Middle frontal gyrus (tissue), 1 donor: ENCODE measurements around the gene IL17B.

Experiments
- DNase-seq: peaks from one replicate; pipeline ENCODE4 v3.0.0-alpha.2; 2015; ENCODE audit warnings: low spot score; ENCODE audit errors: extremely low spot score

Gene IL17B

DNA sequence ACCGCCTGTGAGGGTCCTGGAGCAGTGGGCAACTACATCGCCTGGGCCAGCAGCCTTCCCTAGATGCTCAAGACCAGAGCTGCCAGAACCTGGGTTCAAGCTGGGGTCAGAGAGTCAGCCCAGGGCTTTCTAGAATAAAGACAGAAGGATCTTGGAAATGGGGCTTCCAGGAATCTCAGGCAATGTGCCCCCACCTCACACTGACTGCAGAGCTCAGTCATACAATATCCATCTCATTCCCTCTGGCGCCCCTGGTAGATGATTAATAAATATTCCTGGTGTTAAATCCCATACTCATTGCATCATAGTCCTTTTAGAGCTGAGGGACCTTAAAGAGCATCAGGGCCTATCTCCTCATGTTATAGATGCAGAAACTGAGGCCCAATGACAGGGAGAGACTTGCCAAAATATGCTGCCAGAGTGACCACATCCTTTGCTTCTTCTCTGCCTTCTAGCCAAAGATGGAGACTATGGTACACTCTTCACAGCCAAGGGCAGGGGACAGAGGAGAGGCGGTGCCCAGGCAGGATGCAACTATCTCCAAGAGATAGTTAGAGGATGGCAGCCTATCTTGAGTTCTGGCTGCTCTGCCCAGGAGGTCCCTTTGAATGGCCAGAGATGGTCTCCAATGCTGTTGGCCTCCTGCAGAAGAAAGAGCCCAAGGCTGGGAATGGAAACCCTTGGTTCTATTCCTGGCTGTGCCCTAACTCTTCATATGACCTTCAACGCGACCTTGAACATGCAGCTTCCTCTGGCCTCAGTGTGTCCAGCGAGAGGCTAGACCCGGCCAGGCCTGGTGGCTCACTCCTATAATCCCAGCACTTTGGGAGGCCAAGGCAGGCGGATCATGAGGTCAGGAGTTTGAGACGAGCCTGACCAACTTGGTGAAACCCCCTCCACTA, 36.2 kb upstream of the IL17B start:
- DNase-seq: no peak

DNA sequence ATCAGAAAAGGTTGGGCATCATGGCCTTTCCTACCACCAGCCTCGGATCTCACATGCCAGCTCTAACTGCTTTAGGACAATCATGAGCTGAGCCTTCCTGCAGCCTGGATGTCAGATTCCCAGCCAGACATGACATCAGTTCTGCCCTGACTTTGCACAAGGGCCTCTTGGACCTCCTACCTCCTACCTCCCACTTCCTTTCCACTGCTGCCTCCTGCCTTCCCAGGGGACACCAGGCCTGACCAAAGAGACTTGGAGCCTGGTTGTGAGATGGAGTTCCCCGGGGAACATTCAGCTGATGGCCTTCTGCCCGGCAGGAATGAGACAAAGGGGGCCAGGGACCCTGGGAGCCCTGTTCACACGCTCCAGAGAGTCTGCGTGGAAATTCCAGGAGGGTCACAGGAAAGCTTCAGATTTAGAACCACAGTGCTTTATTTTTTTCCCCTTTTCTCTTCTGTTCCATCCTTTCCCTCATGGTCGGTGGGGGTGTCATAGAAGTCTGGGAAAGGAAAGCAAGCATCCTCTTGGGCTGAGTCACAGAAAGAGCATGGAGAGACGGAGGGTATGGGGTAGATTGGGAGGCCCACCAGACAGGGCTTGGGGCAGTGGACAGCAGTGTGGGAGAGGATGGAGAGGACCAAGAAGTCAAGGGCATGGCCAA, 35.4 kb upstream of the IL17B start:
- DNase-seq: no peak

DNA sequence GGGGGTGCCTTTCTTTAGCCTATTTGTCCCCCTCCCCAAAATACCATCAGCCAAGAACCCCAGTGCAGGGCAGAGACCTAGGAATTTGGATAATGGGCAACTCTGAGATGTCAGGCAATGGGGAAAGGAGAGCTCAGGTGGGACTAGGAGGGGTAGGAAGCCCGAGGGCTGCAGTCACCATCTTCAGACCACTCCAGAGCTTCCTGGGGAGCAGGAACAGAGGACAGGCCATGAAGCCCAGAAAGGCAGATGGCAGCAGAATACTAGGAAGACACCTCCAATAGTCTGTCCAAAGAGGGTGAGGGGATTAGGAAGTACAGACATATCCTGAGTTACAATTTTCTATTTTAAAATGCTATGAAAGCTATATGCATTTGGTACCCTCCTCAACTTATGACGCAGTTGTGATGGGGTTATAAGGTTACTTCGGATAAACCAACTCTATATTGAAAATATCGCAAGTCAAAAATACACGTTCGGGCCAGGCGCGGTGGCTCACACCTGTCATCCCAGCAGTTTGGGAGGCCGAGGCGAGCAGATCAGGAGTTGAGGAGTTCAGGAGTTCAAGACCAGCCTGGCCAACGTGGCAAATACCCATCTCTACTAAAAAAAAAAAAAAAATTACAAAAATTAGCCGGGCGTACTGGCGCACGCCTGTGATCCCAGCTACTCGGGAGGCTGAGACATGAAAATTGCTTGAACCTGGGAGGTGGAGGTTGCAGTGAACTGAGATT, 34.6 kb upstream of the IL17B start:
- no peak for DNase-seq

DNA sequence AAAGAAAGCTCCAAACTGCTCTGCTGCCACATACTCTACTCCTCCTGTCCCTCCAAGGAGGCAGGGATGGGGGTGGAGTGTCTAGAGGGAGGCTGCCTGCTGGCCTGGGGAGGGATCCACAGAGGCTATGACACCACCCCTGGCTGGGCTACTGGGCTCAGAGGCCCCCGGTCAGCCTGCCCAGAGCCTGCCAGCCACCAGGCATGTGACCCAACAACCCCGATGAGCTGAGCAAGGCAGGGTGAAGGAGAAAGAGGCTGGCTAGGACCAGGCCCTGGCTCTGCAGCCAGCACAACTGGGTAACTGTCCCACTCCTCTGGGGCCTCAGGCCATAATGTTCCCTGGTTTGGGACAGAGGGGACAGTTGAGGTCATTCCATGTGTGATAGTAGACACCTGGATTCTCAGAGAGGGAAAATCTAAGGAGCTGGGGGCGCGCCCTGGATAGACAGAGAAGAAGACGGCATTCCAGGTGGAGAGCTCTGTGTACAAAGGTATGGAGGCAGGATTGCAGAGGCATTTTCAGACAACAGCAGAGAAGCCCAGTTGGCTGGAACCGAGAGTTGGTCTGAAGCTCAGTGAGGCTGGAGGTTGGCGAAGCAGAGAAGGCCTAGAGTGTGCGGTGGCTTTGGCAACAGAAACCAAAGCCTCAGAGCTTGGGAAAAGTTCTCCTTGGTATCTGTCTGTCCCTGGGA, 33.8 kb upstream of the IL17B start:
- no peak for DNase-seq

DNA sequence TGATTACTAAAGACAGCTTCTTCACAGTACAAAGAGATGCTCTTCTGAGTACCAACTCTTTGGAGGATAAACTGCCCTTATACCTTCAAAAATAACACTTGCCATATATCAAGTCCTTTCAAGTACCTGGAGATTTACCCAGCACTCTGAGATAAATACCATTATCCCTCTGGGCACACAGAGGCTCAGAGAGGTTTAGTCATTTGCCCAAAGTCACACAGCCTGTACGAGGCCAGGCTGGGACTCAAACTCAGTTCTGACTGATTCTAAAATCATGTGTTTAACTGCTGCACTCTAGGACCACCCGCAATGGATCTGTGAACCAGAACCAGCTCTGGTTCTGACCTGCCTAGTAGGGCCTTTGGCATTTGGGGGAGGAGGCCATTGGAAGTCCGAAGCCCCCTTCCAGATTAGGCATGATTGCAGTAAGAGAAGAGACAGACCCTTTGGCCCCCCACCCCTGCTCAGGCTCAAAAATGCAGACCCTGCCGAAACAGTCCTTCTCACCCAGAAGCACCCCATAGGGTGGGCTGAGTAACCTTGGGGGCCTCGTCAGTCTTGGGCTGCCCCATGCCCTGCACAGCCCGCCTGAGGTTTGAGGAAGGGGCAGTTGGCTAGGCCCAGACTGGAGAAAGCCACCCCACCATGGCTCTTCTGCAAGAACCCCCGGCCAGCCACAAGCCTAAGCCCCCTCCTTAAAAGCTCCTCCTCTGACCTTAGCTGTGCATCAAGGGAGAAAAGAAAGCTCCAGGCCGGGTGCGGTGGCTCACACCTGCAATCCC, 32.8 kb upstream of the IL17B start:
- DNase-seq: no peak

DNA sequence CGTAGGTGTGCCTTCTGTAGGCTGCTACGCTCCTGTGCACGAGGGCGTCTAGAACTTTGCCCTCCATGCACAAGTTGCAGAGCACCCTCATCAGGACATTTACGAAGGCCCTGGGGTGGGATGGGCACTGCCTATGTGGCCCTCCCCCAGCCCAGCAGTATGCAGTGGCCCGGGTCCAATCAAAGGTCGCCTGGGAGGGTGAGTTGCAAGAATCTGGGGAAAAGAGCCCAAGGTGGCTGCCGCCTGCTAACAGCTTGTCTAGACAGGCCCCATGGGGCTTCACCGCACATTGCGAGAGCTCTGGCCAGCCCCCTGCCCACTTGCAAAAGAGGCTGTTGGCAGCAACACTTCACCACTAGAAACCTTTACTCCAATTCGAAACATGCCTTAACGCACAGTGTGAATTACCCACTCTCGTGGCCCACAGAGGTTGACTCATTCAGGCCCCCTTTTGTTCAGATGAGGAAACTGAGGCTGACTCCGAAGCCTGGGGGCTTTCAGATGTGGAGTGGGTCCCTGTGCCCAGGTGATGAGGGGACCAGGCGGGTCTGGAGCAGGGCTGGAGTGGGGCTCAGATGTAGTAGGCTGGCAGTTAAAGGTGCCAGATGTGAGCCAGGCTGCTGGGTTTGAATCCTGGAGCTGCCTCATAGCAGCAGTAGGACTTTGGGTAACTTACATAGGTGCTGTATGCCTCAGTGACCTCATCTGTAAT, 31.8 kb upstream of the IL17B start:
- DNase-seq: no peak

DNA sequence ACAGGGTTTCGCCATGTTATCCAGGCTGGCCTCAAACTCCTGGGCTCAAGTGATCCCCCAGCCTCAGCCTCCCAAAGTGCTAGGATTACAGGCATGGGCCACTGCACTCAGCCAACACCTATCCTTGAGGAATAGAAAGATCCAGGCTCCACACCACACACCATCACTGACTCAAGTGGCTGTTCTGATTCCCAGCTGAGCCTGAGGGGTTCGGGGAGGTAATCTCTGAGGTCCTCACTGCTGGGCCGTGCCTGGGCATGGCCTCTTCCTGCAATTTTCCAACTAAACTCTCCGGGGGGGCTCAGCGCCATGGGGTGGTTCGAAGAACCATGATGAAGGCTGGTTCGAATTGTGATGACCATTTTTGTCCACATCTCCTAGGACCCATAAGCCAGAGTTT, 31.0 kb upstream of the IL17B start:
- DNase-seq: no peak

DNA sequence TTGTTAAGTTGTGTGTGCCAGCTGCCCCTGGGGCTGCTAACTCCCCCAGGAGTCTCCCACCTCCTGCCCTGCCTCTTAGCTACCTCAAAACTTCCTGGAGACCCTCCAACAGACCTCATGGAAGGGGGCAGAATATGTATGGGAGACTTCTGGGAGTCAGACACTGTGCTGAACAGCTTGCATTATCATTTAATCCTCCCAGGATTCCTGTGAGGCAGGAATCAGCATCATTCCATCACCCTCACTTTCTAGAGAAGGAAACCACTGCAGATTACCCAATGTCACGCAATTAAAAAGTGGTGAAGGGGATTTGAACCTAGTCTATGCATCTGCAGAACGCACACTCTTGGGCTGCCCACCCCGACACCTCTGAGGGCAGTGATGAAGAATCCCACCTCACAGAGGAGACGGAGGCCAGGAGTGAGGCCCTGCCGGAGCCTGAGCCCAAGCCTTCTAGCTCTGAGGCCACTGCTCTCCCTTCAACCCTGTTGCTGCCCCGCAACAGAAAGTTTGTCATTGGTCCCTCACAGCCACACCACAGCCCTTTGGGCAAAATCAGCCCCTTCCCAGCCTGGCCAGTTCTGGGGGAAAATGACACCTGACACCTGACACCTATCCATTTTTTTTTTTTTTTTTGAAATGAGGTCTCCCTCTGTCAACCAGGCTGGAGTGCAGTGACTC, 30.3 kb upstream of the IL17B start:
- no peak for DNase-seq

DNA sequence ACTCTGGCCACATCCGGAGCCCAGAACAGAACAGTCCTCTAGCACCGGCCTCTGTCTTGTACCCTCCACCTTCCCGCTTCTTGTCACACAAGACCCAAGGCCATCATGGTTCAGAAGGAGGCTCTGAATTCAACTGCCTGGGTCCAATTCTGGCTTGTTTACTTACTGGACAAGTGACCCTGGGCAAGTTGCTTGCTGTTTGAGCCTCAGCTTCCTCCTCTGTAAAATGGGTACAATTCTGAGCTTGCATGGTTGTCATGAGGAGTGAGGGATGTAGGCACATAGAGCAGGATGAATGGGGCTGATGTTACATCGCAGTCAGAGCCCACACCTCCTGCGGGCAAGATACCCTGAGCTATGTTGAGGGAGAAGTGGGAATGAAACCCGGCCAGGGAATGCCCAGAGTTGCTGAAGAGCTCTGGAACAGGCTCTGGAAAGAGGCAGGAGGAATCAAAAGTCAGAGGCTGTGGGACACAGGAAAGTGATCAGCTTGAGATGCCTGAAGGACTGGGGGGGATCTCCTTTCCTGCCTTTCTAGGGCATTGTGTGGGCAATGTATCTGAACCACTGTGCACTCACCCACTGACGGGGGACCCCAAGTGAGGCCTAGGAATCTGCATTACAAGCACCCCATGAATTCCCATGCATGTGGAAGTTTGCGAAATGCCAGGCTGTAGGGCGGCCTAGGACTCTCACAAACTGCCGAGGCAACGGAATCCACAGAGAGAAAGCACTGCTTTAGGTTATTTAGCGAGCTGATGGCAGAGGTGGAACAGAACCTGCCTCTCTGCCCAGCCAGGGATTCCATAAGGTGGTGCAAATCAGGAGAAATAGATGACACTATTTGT, 29.4 kb upstream of the IL17B start:
- DNase-seq: no peak

DNA sequence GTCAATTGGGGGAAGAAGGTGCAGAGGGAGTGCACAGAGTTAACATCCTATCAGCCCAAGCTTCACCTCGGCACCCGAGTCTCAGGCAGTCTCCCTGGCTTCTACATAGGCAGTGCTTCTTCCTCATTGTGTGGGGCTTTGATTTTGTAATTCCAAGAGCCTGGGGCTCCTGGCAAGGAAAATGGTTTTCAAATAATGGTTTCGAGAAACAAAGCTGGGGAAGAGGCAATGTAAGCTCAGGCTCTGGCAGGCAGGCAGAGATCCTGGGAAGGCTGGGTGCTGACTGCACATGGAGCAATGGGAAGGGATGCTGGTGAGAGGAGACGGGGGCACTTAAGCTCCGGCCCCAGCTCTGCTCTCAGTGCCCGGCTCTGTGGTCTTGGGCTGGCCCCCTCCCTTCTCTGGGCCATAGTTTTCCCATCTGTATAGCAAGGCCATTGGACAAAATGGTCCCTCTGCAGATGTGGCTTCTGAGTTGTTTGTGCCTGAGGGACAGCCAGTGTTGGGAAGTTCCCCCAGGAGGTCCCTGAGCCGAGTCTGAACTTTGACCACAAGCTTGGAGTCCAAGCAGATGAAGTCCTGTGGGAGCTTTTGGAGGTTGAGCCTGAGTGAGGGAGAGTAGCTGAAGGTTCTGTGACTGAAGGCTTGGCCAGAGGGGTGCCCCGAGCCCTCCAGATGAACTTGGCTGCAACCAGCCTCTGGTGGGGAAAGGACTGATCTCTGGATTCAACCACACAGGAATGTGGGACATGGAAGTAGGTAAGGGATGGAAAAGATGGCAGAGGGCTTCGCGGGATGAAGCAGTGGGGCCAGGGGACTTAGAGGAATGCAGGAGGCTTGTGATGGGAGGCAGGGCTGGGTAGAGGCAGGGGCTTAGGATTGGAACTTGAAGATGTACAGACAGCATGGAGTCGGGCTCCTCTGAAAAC, 28.5 kb upstream of the IL17B start:
- DNase-seq: no peak

DNA sequence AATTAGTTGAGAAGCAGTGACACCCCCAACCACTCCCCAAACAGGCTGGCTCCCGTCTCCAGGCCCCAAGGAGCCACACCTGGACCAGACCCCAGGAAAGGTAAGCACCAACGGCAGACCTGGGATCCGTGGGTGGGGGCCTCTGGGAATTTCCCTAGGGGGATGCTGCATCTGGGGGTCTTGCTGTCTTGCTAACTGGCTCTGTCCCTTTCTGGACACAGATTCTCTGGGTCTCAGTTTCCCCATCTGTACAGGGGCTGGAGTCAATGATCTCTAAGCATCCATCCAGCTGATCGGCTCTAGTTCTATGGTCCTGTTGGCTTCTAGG, 27.9 kb upstream of the IL17B start:
- DNase-seq: no peak

DNA sequence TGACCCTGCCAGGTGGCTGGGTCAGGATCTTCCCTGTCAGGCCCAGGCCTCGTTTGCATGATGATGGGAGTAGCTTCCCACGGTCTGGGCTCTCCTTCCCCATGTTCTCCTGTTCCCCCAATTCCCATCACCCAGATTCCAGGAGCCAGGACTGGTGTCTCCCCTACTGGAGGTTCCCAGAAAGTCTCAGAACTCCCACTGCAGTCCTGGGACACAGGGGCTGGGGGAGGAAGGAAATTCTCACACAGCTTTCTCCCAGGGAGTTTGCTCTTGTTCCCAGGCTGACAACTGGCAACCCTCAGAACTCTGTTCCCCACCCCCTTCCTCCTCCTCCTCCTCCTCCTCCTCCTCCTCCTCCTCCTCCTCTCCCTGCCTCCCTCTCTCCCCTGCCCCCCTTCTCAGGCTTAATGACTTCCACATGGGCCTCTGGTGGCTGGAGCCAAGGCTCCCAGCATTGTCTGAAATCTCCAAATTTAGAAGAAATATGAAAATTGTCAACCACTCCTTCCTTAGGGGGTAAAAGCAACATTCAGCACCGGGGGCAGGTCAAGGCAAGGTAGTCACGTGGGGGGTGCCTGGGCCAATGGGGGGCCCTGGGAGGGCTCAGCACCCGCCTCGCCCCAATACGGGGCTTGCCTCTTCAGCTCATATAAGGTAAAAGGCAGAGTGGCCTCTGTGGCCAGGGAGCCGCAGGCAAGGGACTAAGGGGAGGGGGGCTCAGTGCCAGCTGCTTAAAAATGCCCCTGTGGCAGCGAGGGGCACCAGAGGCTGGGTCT, 27.3 kb upstream of the IL17B start:
- no peak for DNase-seq

DNA sequence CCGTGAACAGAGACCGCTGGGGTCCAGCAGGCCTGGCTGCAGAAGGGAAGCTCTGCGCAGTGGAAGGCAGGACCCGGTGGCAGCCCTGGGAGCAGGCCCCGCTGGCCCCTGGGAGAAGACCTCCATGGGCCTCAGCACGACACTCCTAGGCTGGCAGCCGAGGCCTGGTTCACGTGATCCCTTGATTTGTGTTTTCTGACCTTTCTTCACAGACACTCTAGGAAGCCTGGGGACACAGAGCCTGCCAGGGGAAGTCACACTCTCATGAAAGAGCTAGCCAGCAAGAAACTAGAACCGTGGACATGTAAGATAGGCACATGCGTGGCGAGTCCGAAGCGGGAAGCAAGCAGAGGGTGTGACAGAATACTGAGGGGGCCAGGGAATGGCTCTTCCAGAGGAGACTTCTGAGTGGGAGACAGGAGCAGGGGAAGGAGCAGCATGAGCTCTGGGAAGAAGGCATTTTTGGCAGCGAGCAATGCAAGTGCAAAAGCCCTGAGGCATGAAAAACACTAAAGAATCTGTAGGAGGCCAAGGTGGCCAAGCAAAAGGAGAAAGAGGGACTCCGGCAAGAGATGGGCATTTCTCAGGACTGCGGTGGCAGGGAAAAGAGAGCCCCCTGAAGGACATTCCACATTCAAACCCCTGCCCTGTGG, 26.6 kb upstream of the IL17B start:
- no peak for DNase-seq

DNA sequence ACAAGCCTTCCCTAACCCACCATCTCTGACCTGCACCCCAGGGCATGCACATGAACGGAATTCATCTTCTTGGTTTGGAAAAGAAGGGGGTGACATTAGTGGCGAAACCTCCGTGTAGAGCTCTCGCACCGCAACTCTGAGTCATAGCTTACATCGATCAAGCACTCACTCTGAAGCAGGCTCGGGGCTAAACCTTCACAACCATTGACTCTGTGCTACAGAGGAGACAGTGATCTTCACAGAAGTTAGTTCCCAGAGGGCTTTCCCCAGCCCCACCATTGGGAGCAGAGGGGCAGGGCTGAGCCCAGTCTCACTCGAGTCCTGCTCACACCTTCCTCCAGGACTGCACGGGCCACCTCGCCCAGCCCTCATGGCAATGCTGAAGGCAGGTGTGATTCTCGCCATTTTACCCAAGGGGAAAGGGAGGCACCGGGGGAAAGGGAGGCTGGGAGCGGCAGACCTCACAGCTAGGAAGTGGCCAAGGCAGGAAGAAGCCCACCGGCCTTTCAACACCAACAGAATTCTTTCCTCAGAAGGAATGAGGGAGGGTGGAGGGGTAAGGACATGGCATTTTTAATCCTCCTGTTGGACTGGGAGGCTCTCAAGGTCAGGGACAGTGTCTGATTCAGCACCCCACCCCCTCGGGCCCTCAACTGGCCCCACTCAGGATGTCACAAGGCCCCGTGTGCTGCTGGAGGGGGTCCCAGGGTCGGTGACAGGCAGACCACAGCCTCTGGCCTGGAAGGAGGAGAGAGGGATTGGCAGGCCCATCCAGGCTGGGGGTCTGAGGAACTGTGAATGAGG, 25.9 kb upstream of the IL17B start:
- no peak for DNase-seq

DNA sequence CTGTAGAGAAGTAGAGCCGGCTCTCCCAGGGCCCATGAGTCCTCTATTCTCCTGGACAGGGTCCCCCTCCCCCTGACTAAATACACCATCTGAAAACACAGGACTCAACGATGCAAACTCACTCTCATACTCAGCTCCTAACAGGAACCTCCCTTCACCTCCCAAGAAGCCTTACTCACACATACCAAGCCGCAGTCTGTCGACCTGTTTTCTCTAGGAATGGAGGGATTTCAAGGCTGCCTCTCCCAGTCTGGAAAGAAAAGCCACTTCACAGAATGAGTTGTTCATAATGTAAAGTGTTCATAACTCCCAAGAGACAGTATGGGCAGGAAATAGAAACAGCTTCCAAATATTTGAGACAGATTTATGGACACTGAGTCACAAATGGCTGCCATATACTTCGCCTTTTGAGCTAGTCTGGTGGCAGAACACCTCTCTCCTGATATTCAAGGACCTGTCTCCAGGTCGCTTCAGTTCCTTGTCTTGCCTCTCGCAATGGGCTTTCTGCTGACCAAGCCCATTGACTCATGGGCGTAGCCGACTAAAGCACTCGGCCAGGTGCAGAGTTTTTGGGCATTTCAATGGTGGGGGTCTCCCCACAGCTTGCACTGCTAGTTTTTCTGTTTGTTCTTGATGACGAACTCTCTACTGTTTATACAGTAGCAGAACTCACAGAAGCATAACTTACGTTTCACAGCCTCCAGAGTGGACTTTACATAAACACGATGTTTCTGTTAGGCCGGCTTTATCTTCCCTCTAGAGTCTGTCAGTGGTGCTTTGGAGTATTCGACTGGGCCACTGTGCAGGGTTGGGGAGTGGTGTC, 25.0 kb upstream of the IL17B start:
- DNase-seq: no peak
